GM12872 (cell line): ENCODE data around the gene SLC27A2.

Source experiments
- TF ChIP-seq, protein P1 (sequence below): IDR thresholded peaks from 3 replicates; pipeline ENCODE4 v1.5.1; 2011; ENCODE audit warnings: low read depth, mild to moderate bottlenecking, low read length, moderate library complexity; ENCODE audit not compliant: insufficient read depth

The SLC27A2 gene

DNA sequence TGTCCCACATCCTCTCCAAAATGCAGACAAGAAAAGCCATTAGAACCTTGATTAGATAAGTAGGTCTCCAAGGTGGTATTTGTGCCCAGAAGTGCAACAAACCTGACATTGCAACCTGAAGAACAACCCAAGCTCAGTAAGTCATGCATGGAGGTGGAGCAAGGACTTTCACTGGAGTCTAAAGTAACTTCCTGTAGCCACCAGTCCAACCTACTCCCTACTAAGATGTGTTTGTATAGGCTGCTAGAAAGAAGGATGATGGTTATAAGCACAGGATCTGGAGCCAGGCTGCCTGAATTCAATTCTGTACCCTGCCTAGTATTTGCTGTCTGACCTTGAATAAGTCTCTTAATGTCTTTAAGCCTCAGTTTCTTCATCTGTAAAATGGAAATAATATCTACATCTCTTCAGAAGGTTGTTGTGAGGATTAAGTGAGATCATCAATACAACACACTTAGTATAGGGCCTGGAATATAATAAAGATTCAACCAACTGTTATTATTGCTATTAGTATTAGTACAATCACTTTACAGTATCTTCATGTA is 51.3 kb downstream of the SLC27A2 start:
- TF ChIP-seq, protein P1, sequence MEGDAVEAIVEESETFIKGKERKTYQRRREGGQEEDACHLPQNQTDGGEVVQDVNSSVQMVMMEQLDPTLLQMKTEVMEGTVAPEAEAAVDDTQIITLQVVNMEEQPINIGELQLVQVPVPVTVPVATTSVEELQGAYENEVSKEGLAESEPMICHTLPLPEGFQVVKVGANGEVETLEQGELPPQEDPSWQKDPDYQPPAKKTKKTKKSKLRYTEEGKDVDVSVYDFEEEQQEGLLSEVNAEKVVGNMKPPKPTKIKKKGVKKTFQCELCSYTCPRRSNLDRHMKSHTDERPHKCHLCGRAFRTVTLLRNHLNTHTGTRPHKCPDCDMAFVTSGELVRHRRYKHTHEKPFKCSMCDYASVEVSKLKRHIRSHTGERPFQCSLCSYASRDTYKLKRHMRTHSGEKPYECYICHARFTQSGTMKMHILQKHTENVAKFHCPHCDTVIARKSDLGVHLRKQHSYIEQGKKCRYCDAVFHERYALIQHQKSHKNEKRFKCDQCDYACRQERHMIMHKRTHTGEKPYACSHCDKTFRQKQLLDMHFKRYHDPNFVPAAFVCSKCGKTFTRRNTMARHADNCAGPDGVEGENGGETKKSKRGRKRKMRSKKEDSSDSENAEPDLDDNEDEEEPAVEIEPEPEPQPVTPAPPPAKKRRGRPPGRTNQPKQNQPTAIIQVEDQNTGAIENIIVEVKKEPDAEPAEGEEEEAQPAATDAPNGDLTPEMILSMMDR: no peak

DNA sequence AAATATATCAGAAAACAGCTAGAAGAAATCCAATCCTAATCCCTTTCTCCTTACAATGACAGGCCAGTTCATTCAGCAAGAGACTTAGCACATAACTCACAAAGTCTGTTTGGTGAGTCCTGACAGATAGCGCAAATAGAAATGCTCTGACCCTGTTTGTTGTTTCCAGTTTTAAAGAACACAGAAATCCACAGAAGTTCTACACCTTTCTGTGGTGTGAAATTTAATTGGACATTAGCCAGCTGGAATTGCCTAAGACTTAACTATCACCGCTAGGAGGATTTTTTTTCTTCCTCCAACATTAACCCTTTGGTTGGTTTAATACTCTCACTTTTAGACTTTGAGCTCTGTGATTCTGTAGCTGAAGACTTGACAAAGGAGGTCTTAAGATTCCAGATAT is 52.8 kb downstream of the SLC27A2 start:
- TF ChIP-seq, protein P1: no peak

DNA sequence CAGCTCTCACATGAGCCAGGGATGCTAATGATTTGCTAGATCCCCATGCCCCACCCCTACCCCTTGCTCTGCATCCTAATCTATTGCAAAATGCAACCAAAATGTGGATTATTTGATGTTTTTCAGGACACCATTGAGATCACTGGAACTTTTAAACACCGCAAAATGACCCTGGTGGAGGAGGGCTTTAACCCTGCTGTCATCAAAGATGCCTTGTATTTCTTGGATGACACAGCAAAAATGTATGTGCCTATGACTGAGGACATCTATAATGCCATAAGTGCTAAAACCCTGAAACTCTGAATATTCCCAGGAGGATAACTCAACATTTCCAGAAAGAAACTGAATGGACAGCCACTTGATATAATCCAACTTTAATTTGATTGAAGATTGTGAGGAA is 53.8 kb downstream of the SLC27A2 start:
- TF ChIP-seq, protein P1: no peak

DNA sequence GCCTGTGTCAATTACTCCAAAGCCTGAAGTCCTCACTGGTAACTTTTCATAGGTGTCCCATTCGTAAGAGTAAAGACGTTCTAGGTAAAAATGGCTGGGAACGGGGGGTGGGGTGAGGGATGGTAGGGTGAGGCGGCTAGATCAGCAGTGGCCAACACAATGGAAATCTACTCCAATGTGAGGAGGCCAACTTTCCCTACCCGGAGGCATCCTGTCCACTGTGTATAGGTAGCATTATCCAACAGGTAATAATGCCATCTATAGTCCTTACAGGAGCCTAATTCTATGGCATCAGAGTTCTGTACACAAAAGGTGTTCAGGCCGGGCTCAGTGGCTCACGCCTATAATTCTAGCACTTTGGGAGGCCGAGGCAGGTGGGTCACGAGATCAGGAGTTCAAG is 54.4 kb downstream of the SLC27A2 start:
- TF ChIP-seq, protein P1: no peak

DNA sequence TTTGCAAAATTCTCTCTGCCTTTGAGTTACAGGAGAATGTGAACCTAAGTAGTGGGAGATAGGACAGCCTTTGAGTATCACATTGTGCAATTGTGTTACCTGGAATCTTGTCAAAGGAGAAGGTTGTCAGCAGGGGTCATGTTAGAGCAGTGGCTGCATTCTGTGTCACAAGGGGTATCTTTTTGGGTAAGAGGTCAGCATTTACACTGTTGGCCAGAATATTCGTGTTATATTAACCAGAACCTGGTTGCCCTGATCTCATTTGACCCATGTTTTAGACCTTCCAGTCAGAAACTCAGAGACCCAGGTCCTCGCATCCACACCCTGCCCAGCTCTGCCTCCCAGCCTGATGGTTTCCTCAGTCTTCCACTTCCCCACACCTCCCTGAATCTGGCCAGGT is 56.3 kb downstream of the SLC27A2 start:
- TF ChIP-seq, protein P1: no peak

DNA sequence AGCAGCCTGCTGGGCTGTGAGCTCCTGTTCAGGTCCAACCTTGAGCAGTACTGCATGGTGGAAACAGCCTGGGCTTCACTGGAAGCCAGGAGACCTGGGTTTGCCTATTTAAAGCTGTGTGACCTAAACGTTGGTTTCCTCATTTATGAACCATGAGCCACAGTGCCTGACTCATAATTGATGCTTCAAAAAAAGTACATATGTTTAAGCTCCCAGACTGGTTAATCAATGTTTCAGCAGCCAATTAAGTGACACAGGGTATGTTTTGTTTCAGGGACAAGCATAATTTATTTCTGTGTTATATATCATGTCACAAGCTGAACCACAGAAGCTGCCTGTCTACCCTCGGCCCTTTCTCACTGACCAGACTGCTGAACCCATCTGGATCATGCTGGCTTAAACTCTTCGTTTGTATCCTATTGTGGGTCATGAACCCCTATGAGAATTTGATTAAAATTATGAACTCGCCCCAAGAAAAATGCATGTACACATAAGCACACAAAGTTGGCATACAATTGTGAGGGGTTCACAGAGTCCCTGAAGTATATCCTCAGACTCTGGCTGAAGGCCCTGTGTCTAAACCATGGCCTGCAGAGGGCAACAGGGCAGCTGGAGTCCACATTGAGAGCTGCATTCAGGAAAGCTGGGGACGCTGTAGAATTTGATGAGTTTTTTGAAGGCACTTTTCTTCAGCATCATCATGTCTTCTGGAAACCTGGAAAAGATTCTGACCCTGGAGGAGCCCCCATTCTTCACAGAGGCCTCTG is 59.9 kb downstream of the SLC27A2 start:
- TF ChIP-seq, protein P1: no peak

DNA sequence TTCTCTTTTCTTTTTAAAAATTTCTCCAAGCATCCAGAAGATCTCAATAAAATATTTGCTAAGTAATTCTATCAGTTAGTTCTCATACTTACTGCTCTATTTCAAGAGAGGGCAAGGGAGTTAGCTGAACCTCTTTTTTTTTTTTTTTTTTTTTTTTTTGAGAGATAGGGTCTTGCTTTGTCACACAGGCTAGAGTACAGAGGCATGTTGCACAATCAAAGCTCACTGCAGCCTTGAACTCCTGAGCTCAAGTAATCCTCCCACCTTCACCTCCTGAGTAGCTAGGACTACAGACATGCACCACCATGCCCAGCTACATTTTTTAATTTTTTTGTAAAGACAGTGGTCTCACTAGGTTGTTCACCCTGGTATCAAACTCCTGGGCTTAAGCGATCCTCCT is 62.2 kb downstream of the SLC27A2 start:
- TF ChIP-seq, protein P1: no peak
